ENCODE results near the gene STIM1.
"Not testable (repeated sequence)": the region's sequence is repeated elsewhere in the genome, so short reads cannot be mapped to it uniquely, and the experiment has no call there.

The STIM1 gene

DNA sequence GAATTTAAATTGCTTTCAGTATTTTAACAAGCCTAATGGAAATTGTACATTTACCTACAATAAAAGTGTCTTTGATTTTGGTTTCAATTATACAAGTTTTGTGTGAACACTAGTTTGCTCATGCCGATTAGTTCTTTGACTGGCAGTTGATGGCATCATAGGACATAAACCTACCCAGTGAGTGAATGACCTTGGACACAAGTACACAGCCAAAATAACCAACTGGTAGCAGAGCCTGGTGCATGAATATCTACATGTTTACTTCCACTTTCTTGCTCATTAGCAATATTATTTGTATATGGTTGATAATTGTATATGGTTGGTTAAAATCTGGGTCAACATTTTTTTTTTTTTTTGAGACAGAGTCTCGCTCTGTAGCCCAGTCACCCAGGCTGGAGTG is 37.8 kb downstream of the STIM1 start:
- peak overlapping the region; percentile 71; the same call in 1 of the 2 replicates for H3K4me3 ChIP-seq (ENCODE audit: low read length)

DNA sequence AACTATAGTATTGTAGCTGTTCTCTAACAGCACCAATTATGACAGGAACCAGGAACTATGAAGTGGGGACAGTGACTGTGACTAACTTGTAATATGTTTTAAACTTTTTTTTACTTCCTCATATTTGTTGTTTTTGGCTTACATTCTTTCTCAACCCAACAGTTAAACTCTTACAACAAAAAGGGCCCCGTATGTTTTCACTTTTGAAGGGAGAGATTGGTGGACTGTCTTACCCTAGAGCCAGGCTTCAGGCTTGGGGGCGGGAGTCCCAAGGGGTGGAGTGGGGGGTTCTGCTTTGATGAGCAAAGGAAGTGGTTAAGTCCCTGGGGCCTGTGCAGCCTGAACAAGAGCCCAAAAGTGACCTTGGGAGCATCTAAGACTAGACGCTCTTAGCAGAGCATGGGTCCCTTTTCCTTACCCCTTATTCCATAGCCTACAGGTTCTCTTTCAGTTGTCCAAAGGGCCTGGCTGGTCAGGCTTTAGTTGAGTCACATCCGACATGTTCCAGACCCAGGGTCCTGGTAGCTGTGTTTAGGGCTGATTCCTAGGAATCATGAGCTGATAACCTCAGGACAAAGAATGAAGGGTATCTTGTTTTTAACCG is 38.8 kb downstream of the STIM1 start:
- H3K4me3 ChIP-seq (ENCODE audit: low read length) = peak overlapping the region; percentile 71; the same call in 1 of the 2 replicates
- TF ChIP-seq ZNF274 (IDR thresholded peaks at IDR 0.05; ENCODE audit: low read depth, low read length) = no peak

More for the DNA sequence above, 37.8 kb downstream of the STIM1 start:
- no peak for TF ChIP-seq ZNF274 (IDR thresholded peaks at IDR 0.05; ENCODE audit: low read depth, low read length)

DNA sequence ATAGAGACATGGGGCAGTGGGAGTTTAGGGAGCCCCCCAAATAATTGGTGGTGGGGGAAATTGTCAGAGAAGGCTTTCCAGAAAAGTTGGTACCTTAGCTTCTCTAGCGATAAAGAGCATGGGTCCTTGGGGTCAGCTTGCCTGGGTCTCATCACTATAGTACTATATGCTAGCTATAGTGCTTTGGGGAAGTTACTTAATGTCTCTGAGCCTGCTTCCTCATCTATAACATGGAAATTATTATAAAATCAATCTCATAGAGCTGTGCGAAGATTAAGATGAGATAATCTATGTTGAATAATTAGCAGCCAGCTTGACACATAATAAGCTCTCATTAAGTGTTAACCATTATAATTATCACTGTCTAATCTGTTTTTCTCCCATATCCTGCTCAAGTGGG is 41.2 kb downstream of the STIM1 start:
- TF ChIP-seq ZNF274 (IDR thresholded peaks at IDR 0.05; ENCODE audit: low read depth, low read length) = no peak
- no peak overlapping the region for H3K4me3 ChIP-seq (ENCODE audit: low read length)

DNA sequence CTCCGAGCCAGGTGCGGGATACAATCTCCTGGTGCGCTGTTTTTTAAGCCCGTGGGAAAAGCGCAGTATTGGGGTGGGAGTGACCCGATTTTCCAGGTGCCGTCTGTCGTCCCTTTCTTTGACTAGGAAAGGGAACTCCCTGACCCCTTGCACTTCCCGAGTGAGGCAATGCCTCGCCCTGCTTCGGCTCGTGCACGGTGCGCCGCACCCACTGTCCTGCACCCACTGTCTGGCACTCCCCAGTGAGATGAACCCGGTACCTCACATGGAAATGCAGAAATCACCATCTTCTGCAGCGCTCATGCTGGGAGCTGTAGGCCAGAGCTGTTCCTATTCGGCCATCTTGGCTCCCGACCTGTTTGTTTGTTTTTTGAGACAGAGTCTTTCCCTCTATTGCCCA is 44.8 kb downstream of the STIM1 start:
- not testable (repeated sequence) for H3K4me3 ChIP-seq (ENCODE audit: low read length)

DNA sequence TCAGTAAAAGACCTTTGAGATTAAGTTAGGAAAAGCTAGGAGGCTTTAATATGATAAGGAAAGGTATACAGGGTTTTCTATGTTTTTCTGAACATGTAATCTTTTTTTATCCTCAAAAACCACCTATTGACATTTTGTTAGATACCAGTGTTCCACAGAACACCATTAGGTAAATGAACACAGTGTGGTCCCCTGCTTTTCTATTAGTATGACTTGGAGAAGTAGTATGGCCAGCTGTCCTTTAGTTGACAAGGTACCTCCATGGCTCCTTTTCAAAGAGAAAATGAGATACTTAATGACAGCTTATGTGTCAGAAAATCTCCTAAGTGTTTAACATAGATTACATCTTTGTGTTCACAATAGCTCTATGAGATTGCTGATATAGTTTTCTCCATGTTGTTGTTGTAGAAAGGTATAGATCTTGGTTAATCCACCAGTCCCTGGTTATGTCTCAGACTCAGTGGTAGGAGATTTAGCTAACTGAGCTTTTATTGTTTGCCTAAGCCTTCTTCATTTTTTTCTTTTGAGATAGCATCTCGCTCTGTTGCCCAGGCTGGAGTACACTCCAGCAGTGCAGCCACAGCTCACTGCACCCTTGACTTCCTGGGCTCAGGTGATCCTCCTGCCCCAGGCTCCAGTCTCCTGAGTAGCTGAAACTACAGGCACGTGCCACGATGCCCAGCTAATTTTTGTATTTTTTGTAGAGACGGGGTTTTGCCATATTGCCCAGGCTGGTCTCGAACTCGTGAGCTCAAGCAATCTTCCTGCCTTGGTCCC is 46.0 kb downstream of the STIM1 start:
- H3K4me3 ChIP-seq (ENCODE audit: low read length) = no peak overlapping the region
- TF ChIP-seq ZNF274 (IDR thresholded peaks at IDR 0.05; ENCODE audit: low read depth, low read length) = no peak

DNA sequence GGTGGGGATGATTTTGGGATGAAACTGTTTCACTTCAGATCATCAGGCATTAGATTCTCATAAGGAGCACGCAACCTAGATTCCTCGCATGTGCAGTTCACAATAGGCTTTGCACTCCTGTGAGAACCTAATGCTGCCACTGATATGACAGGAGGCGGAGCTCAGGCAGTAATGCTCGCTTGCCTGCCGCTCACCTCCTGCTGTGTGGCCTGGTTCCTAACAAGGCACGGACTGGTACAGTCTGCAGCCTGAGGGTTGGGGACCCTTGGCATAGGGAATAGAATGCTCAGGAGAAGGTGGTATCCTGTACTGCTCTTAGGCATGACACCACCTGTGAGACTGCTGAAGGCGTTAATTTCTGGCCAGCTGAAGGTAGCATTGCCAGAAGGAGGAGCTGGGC is 47.0 kb downstream of the STIM1 start:
- no peak for TF ChIP-seq ZNF274 (IDR thresholded peaks at IDR 0.05; ENCODE audit: low read depth, low read length)

DNA sequence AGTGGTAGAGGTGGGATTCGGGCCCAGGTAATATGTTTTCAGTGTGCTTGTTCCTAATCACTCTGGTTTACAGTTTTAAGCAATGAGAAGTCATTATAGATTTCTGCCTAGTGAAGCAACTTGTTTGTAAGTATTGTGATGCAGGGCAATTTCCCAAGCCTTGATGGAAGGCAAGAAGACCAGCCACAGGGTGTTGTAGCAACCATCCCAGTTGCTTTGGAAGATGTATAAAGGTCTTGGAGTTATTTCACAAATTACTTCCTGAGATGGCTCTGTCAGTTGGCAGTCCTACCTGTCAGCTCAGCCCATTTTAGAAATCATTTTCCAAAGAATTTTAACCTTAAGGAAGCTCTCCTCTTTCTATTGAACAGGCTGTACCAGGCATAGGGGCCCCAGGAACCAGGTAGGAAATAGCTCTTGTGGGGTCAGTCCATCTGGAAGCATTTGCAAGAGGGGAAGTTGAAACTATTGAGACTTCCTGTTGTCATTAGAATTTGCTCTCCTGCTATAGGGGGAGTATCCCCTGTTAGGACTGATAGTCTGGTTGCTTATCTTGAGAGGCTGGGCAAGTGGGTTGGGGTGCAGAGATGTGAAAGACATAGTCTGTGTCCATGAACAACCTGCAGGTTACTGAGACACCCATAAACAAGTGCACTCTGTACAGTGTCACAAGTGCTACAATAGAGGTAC is 47.9 kb downstream of the STIM1 start:
- TF ChIP-seq ZNF274 (IDR thresholded peaks at IDR 0.05; ENCODE audit: low read depth, low read length) = no peak
- peak overlapping the region; percentile 2; the same call in 1 of the 2 replicates for H3K4me3 ChIP-seq (ENCODE audit: low read length)

More for the DNA sequence above, 47.0 kb downstream of the STIM1 start:
- H3K4me3 ChIP-seq (ENCODE audit: low read length) = no peak overlapping the region

DNA sequence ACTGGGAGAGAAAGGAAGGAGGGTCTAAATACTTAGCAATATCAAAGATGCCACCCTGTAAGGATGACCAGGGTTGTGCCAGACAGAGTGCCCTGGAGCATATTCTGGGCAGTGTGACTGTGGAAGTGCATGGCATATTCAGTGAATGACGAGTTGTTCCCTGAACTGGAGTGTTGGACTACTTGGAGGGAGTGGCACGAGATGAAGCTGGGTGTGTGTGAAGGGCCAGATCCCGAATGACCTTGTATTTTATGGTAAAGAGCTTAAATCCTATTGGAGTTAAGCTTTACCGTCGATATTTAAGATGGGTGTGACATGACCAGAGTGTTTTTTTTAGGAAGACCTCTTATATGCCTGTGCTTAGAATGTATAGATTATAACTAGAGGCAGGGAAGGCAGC is 48.8 kb downstream of the STIM1 start:
- TF ChIP-seq ZNF274 (IDR thresholded peaks at IDR 0.05; ENCODE audit: low read depth, low read length) = no peak

DNA sequence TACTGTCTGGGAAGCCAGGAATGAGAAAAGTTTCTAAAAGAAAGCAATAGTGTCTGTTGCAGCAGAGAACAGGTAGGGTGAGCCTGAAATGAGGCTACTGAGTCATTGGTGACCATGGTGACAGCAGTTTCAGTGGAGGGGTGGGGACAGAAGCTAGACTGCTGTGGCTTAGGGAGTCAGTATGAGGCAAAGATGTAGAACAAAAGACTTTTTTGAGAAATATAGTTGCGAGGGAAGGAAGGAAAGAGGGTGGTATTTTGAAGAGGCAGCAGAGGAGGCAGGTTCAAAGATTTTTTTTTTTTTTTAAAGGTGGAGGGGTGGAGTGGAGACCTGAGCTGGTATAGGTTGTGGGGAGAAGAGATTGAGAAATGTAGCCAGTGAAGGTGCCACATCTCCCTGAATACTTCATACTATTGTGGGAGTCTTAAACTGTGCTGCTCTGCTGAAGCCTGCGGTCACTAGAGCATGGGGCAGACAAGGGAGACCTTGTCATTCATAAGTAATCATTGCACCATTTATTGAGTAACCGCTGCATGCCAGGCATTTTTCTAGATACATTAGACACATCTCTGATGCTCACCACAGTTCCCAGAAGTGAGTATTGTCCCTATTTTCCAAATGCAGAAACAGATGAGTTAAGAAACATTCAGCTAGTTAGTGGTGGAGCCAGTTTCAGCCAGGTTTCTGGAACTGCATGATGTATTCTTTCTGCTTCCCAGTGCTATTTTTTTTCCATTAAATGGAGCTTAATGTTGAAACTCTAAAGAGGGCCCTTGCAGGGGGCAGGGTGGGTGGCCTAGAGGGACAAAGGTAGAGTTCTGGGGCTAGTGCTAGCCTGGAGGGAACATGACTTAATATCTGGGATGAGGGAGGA is 49.9 kb downstream of the STIM1 start:
- TF ChIP-seq ZNF274 (IDR thresholded peaks at IDR 0.05; ENCODE audit: low read depth, low read length) = no peak
- H3K4me3 ChIP-seq (ENCODE audit: low read length) = no peak overlapping the region; the same call in 1 of the 2 replicates

More for the DNA sequence above, 48.8 kb downstream of the STIM1 start:
- no peak overlapping the region for H3K4me3 ChIP-seq (ENCODE audit: low read length)

DNA sequence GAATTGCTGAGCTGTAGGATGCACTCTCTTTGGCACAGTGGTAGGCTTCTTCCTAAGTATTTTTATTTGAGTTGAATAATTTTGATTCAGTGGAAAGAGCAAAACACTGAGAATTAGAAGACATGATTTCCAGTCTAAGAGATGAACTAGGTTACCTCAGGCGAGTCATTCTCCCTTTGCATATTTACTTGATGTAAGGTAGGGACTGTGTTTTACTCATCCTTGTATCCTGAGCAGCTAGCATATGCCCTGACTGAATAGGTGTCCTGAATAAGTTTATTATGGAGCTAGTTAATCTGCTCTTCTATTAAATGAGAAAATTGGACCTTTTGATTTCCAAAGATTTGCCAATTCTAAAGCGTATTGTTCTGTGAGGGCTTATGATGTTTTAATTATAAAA is 50.7 kb downstream of the STIM1 start:
- TF ChIP-seq ZNF274 (IDR thresholded peaks at IDR 0.05; ENCODE audit: low read depth, low read length) = no peak
- H3K4me3 ChIP-seq (ENCODE audit: low read length) = no peak overlapping the region

DNA sequence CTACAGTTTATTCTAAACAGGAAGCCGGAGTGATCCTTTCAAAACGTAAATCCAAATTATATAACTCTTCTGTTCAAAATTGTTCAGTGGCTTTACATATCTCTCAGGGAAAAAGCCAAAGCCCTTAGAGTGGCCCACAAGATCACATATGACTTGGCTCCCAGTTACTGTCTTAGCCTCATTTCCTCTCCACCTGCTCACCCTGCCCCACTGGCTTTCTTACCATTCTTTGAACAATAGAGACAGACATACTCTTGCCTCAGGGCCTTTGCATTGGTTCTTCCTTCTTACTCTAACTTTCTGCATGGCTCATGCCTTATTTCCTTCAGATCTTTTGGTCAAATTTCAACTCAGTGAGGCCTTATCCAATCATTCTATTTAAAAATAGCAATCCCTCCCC is 52.1 kb downstream of the STIM1 start:
- TF ChIP-seq ZNF274 (IDR thresholded peaks at IDR 0.05; ENCODE audit: low read depth, low read length) = no peak

DNA sequence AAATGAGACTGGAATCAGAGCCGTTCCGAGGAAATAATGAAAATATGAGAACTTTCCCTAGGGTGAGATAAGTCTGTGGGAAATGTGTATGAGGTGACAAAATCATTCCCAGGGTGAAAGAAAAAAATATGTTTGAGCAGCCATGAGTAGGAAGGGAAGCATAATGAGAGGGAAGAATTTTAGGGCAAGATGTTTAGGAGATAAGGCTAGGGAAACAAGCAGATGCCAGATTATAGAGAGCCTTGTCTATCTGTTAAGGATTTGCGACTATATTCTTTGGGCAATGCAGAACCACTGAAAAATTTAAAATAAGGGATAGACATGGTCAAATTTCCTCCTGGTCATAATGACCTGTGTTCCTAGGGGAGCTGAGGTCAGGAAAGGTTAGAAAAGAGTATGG is 54.4 kb downstream of the STIM1 start:
- no peak for TF ChIP-seq ZNF274 (IDR thresholded peaks at IDR 0.05; ENCODE audit: low read depth, low read length)
- no peak overlapping the region for H3K4me3 ChIP-seq (ENCODE audit: low read length)

More for the DNA sequence above, 52.1 kb downstream of the STIM1 start:
- no peak overlapping the region for H3K4me3 ChIP-seq (ENCODE audit: low read length)

DNA sequence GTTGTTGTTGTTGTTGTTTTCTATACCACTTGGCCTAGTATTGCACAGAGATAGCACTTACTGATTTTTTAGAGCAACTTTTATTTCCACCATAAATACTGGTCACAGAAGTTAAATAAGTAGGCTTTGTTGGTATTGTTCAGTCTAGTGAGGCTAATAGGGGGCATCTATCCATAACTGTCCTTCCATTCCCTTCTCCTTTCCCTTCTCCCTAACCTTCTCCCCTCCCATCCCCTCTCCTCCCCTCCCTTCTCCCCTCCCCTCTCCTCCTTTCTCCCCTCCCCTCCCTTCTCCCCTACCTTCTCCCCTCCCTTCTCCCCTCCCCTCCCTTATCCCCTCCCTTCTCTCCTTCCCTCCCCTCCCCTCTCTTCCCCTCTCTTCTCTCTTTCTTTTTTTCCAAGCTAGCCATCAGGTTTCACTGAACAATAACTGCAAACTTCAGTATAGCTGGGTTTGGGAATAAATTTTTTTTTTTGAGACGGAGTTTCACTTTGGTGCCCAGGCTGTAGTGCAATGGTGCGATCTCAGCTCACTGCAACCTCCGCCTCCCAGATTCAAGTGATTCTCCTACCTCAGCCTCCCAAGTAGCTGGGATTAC is 56.5 kb downstream of the STIM1 start:
- H3K4me3 ChIP-seq (ENCODE audit: low read length) = no peak overlapping the region
- no peak for TF ChIP-seq ZNF274 (IDR thresholded peaks at IDR 0.05; ENCODE audit: low read depth, low read length)

DNA sequence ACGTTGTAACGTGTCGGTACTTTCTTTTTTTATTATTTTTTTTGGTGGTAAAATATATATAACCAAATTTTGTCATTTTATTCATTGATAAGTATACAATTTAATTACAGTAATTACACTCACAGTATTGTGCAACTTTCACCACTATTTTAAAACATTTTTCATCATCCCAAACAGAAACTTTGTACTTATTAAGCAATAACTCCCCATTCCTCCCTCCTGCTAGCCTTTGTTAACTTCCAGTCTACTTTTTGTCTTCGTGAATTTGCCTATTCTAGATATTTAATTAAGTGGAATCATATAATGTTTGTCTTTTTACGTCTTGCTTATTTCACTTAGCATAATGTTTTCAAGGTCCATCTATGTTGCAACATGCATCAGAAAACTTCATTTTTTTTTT is 58.5 kb downstream of the STIM1 start:
- H3K4me3 ChIP-seq (ENCODE audit: low read length) = no peak overlapping the region
- no peak for TF ChIP-seq ZNF274 (IDR thresholded peaks at IDR 0.05; ENCODE audit: low read depth, low read length)
